Gastrocnemius medialis (tissue), 4 donors: ENCODE data around the gene TTC16.

Source experiments
- CTCF ChIP-seq, 5 experiments: fragments of 450-650 bp in 3 of 5; fragments of 200-600 bp in 2 of 5; sonication (generic) in 2 of 5; IDR thresholded peaks in 4 of 5; conservative IDR thresholded peaks in 1 of 5; 1 replicate in 4 of 5; 2 replicates in 1 of 5; pipeline ENCODE4 v1.5.1; 2016 to 2019; ENCODE audit warnings: antibody characterized with exemption in 5 of 5, mild to moderate bottlenecking in 3 of 5, moderate library complexity in 3 of 5
- POLR2A ChIP-seq, 2 donors: fragments of 450-650 bp; IDR thresholded peaks; one replicate each; pipeline ENCODE4 v1.6.1; 2017; ENCODE audit warnings: antibody characterized with exemption in 2 of 2, mild to moderate bottlenecking in 2 of 2, moderate library complexity in 2 of 2

GRCh38 chr9:127692071-127692470 lies 23.8 kb upstream of the TTC16 start:
- no peak for TF ChIP-seq CTCF (IDR thresholded peaks at IDR 0.05 in 4 of 5, conservative IDR thresholded peaks at IDR 0.05 in 1 of 5)
- TF ChIP-seq POLR2A (IDR thresholded peaks at IDR 0.05), result no peak
